CD8-positive, alpha-beta memory T cell (primary cell): ENCODE results near the gene ZNRF4. TPM values are rescaled to one million over a fixed set of nuclear protein-coding genes. Genes with fewer than 3 reads are reported as not detected.

Experiments
- CTCF ChIA-PET: fragments of 350-600 bp; sonication (Branson Sonifier 250); formaldehyde crosslinking; loops from one replicate; lab custom pipeline; 2021; ENCODE audit warnings: antibody characterized with exemption; lab: Charles Lee
- POLR2A ChIA-PET: fragments of 350-600 bp; sonication (Branson Sonifier 250); formaldehyde crosslinking; loops from one replicate; lab custom pipeline; 2021; ENCODE audit warnings: antibody characterized with exemption; lab: Charles Lee
- DNase-seq, 5 donors: peaks; one replicate each; pipeline versions ENCODE4 v3.0.0 to v3.0.0-alpha.2; 2020 to 2022; ENCODE audit warnings: mixed read lengths in 1 of 5
- H3K27ac ChIP-seq: one replicate; pipeline ENCODE4 v1.7.0; 2013; ENCODE audit warnings: low read depth, mild to moderate bottlenecking, low read length, moderate library complexity
- H3K27me3 ChIP-seq: 2 replicates; pipeline ENCODE4 v1.7.0; 2013; ENCODE audit warnings: low read length, mild to moderate bottlenecking; ENCODE audit not compliant: insufficient read depth, poor library complexity, severe bottlenecking
- H3K36me3 ChIP-seq: 2 replicates; pipeline ENCODE4 v1.7.0; 2013; ENCODE audit warnings: mild to moderate bottlenecking, low read length, moderate library complexity; ENCODE audit not compliant: insufficient read depth
- H3K4me1 ChIP-seq: 2 replicates; pipeline ENCODE4 v1.7.0; 2013; ENCODE audit warnings: mild to moderate bottlenecking, low read length, moderate library complexity; ENCODE audit not compliant: insufficient read depth
- H3K4me3 ChIP-seq: 2 replicates; pipeline ENCODE4 v1.7.0; 2013; ENCODE audit warnings: mild to moderate bottlenecking, low read length
- H3K9me3 ChIP-seq: 2 replicates; pipeline ENCODE4 v1.7.0; 2013; ENCODE audit warnings: mild to moderate bottlenecking, low read length
- H3K27ac Mint-ChIP-seq, 8 donors: one replicate each; pipeline ENCODE4 v1.8.0; 2020 to 2021; ENCODE audit warnings: mixed read lengths in 8 of 8, mild to moderate bottlenecking in 6 of 8, inconsistent platforms in 3 of 8, moderate library complexity in 3 of 8
- H3K27me3 Mint-ChIP-seq, 2 donors: one replicate each; pipeline ENCODE4 v1.8.0; 2020 to 2021; ENCODE audit warnings: mixed read lengths in 2 of 2, mild to moderate bottlenecking in 1 of 2, moderate library complexity in 1 of 2
- H3K36me3 Mint-ChIP-seq, 3 donors: one replicate each; pipeline ENCODE4 v1.8.0; 2020 to 2021; ENCODE audit warnings: mixed read lengths in 3 of 3, inconsistent platforms in 1 of 3, mild to moderate bottlenecking in 1 of 3
- H3K4me1 Mint-ChIP-seq, 3 donors: one replicate each; pipeline ENCODE4 v1.8.0; 2020 to 2021; ENCODE audit warnings: mixed read lengths in 3 of 3, inconsistent platforms in 1 of 3, mild to moderate bottlenecking in 1 of 3
- H3K4me3 Mint-ChIP-seq, 7 donors: one replicate each; pipeline ENCODE4 v1.8.0; 2020 to 2021; ENCODE audit warnings: mixed read lengths in 7 of 7, mild to moderate bottlenecking in 6 of 7, moderate library complexity in 4 of 7, inconsistent platforms in 2 of 7
- H3K9me3 Mint-ChIP-seq, 5 donors: one replicate each; pipeline ENCODE4 v1.8.0; 2020 to 2022; ENCODE audit warnings: mixed read lengths in 5 of 5, mild to moderate bottlenecking in 3 of 5, moderate library complexity in 2 of 5, inconsistent platforms in 1 of 5
- polyA plus RNA-seq: library from polyadenylated mRNA; unstranded; fragments of 300-500 nt; fragmentation: Illumina TruSeq; gene quantifications from one replicate; pipeline ENCODE4 v1.2.3, GENCODE V29; 2021
- total RNA-seq, 2 experiments: library from RNA; stranded (reverse); gene quantifications; one replicate each; pipeline ENCODE4 v1.2.3, GENCODE V29; 2021

Gene ZNRF4
- total and polyA plus RNA-seq, 3 experiments from 2014 or later = not detected

GRCh38 chr19:5466814-5467291 is 11.6 kb downstream of the ZNRF4 start:
- POLR2A ChIA-PET = no interaction called here
- no peaks in the 10 kb centered on the region for H3K36me3 Mint-ChIP-seq

GRCh38 chr19:5470264-5470671 is 15.1 kb downstream of the ZNRF4 start:
- no peaks in the 10 kb centered on the region for H3K9me3 ChIP-seq
- no peaks in the 10 kb centered on the region for H3K4me1 ChIP-seq
- Mint-ChIP-seq H3K27me3 (peaks cover 2 to 15% of the 10 kb centered on the region in 2 donors), H3K36me3 (no peaks in the 10 kb centered on the region), H3K9me3 (peaks cover 0 to 2% (median 0%) of the 10 kb centered on the region in 5 donors), H3K4me1 (no peaks in the 10 kb centered on the region), H3K4me3 (no peak overlapping the region), H3K27ac (no peak overlapping the region)
- ChIA-PET CTCF (no interaction called here), POLR2A (no interaction called here)
- no peak overlapping the region for H3K27ac ChIP-seq
- peaks cover 3% of the 10 kb centered on the region for H3K27me3 ChIP-seq
- no peaks in the 10 kb centered on the region for H3K36me3 ChIP-seq
- no peak overlapping the region for H3K4me3 ChIP-seq
- DNase-seq = no peak

More at GRCh38 chr19:5466814-5467291, 11.6 kb downstream of the ZNRF4 start:
- no peak overlapping the region for H3K4me3 ChIP-seq
- H3K9me3 ChIP-seq = no peaks in the 10 kb centered on the region
- CTCF ChIA-PET = no interaction called here
- peaks cover 5 to 25% of the 10 kb centered on the region in 2 donors for H3K27me3 Mint-ChIP-seq
- H3K36me3 ChIP-seq = no peaks in the 10 kb centered on the region
- no peaks in the 10 kb centered on the region for H3K4me1 ChIP-seq
- H3K27ac Mint-ChIP-seq = no peak overlapping the region
- no peak for DNase-seq
- peaks cover 0 to 7% (median 0%) of the 10 kb centered on the region in 5 donors for H3K9me3 Mint-ChIP-seq
- H3K4me1 Mint-ChIP-seq = no peaks in the 10 kb centered on the region
- H3K27ac ChIP-seq = no peak overlapping the region
- H3K27me3 ChIP-seq = peaks cover 3% of the 10 kb centered on the region
- no peak overlapping the region for H3K4me3 Mint-ChIP-seq

DNA sequence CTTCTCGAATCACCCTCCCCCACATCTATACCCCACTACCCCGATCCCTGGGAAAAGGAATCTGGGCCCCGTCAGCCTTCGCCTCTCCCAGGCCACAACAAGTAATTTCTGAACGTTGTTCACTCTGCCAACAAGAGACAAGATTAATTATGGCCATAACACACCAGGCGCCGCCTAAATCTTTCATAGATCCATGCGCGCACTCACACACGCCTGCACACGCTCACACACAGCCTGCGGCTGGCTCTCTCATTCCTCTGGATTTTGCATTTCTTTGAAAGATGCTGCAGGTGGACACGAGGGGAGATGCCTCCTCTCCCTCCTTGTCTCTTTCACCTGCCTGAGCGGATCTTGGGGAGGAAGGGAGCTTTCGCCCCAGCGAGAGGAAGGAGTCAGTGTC is 17.1 kb downstream of the ZNRF4 start:
- Mint-ChIP-seq H3K9me3 (peaks cover 0 to 2% (median 0%) of the 10 kb centered on the region in 5 donors), H3K4me3 (no peak overlapping the region), H3K27ac (no peak overlapping the region), H3K27me3 (peaks cover 4 to 10% of the 10 kb centered on the region in 2 donors), H3K36me3 (no peaks in the 10 kb centered on the region), H3K4me1 (no peaks in the 10 kb centered on the region)
- no peak for DNase-seq
- no peaks in the 10 kb centered on the region for H3K36me3 ChIP-seq
- ChIA-PET POLR2A (no interaction called here), CTCF (interaction anchor here (0.7 kb wide), 1 partner anchor 10 kb away, joined by 3 read pairs; no protein-coding TSS in a partner anchor)
- no peak overlapping the region for H3K27ac ChIP-seq
- no peak overlapping the region for H3K4me3 ChIP-seq
- H3K9me3 ChIP-seq = no peaks in the 10 kb centered on the region
- H3K4me1 ChIP-seq = no peaks in the 10 kb centered on the region
- no peaks in the 10 kb centered on the region for H3K27me3 ChIP-seq

- POLR2A ChIA-PET = no interaction called here
- no peaks in the 10 kb centered on the region for H3K4me1 ChIP-seq
Observed at GRCh38 chr19:5473646-5474045, 18.4 kb downstream of the ZNRF4 start.

GRCh38 chr19:5477451-5478215 is 22.4 kb downstream of the ZNRF4 start:
- H3K36me3 ChIP-seq = no peaks in the 10 kb centered on the region
- no peak for DNase-seq
- H3K4me3 ChIP-seq = no peak overlapping the region
- no peak overlapping the region for H3K27ac Mint-ChIP-seq
- H3K4me3 Mint-ChIP-seq = no peak overlapping the region
- ChIA-PET POLR2A (no interaction called here), CTCF (interaction anchor here (0.6 kb wide), 1 partner anchor 605 kb away, joined by 3 read pairs; no protein-coding TSS in a partner anchor)
- H3K27ac ChIP-seq = no peak overlapping the region
- no peaks in the 10 kb centered on the region for H3K4me1 Mint-ChIP-seq
- no peaks in the 10 kb centered on the region for H3K4me1 ChIP-seq
- H3K36me3 Mint-ChIP-seq = peaks cover 0 to under 1% (median under 1%) of the 10 kb centered on the region in 3 donors
- H3K9me3 Mint-ChIP-seq = peaks cover 2 to 6% (median 4%) of the 10 kb centered on the region in 5 donors
- H3K27me3 Mint-ChIP-seq = peaks cover 17 to 43% of the 10 kb centered on the region in 2 donors
- no peaks in the 10 kb centered on the region for H3K9me3 ChIP-seq
- no peaks in the 10 kb centered on the region for H3K27me3 ChIP-seq

More at GRCh38 chr19:5473646-5474045, 18.4 kb downstream of the ZNRF4 start:
- H3K9me3 Mint-ChIP-seq = no peaks in the 10 kb centered on the region
- Histone ChIP-seq H3K36me3 (no peaks in the 10 kb centered on the region), H3K9me3 (no peaks in the 10 kb centered on the region), H3K4me3 (no peak overlapping the region), H3K27ac (no peak overlapping the region), H3K27me3 (no peaks in the 10 kb centered on the region)
- DNase-seq = no peak
- H3K4me3 Mint-ChIP-seq = no peak overlapping the region
- H3K27ac Mint-ChIP-seq = no peak overlapping the region
- CTCF ChIA-PET = no interaction called here
- no peaks in the 10 kb centered on the region for H3K36me3 Mint-ChIP-seq
- peaks cover 7 to 20% of the 10 kb centered on the region in 2 donors for H3K27me3 Mint-ChIP-seq
- H3K4me1 Mint-ChIP-seq = no peaks in the 10 kb centered on the region

DNA sequence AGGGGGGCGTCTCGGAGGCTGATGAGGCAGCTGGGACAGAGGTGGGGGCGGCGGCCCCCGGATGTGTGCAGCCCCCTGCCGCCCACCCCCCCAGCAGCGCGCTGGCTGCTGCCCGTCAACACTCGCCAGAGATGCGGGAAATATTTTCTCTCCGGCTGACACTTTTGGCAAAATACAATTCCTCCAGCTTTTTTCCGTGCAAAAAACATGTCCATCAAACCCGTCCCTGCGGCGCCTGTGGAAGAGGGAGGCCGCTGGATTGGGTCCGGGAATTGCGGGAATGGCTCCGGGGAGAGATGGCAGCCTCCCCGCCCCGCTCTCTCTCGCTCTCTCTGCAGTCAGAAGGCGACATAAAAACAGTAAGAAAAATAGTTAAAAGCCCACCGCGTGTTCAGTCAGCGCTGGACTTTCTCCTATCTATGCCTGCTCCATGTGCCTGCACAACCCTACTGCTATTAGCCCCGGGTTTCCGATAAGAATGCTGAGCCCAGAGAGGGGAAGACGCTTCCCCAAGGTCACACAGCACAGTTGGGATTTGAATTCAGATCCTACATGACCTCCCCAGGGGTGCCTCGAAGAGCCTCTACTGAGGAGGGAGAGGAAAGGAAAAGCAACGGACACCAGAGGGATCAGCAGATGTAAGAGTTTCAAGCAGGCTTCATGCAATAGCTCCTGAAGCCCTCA is 23.2 kb downstream of the ZNRF4 start:
- Histone ChIP-seq H3K36me3 (no peaks in the 10 kb centered on the region), H3K9me3 (no peaks in the 10 kb centered on the region), H3K27ac (no peak overlapping the region), H3K4me1 (no peaks in the 10 kb centered on the region), H3K4me3 (no peak overlapping the region), H3K27me3 (no peaks in the 10 kb centered on the region)
- H3K4me1 Mint-ChIP-seq = no peaks in the 10 kb centered on the region
- H3K27ac Mint-ChIP-seq = no peak overlapping the region
- ChIA-PET CTCF (interaction anchor here (0.6 kb wide), 2 partner anchors 9 to 606 kb away, joined by 3 read pairs; no protein-coding TSS in a partner anchor), POLR2A (no interaction called here)
- H3K9me3 Mint-ChIP-seq = peaks cover 2 to 8% (median 5%) of the 10 kb centered on the region in 5 donors
- H3K36me3 Mint-ChIP-seq = peaks cover 0 to 4% (median 3%) of the 10 kb centered on the region in 3 donors
- peaks cover 20 to 44% of the 10 kb centered on the region in 2 donors for H3K27me3 Mint-ChIP-seq
- DNase-seq = no peak
- no peak overlapping the region for H3K4me3 Mint-ChIP-seq

GRCh38 chr19:5478925-5479588 is 23.8 kb downstream of the ZNRF4 start:
- H3K27ac Mint-ChIP-seq = no peak overlapping the region
- H3K4me3 ChIP-seq = no peak overlapping the region
- CTCF ChIA-PET = interaction anchor here (0.6 kb wide), 1 partner anchor 10 kb away, joined by 3 read pairs; no protein-coding TSS in a partner anchor
- no peaks in the 10 kb centered on the region for H3K36me3 ChIP-seq
- peaks cover 0 to 4% (median 3%) of the 10 kb centered on the region in 3 donors for H3K36me3 Mint-ChIP-seq
- no peak overlapping the region for H3K4me3 Mint-ChIP-seq
- POLR2A ChIA-PET = no interaction called here
- H3K4me1 ChIP-seq = no peaks in the 10 kb centered on the region
- H3K9me3 ChIP-seq = no peaks in the 10 kb centered on the region
- H3K4me1 Mint-ChIP-seq = no peaks in the 10 kb centered on the region
- no peaks in the 10 kb centered on the region for H3K27me3 ChIP-seq
- H3K27me3 Mint-ChIP-seq = peaks cover 20 to 45% of the 10 kb centered on the region in 2 donors
- DNase-seq = no peak
- H3K9me3 Mint-ChIP-seq = peaks cover 2 to 8% (median 5%) of the 10 kb centered on the region in 5 donors
- no peak overlapping the region for H3K27ac ChIP-seq
